Fibroblast of villous mesenchyme (primary cell): ENCODE measurements around the gene SCNN1B. TPM values are rescaled to one million over a fixed set of nuclear protein-coding genes. Genes with fewer than 3 reads are reported as not detected.
"Not testable (repeated sequence)": the region's sequence is repeated elsewhere in the genome, so short reads cannot be mapped to it uniquely, and the experiment has no call there.

Experiments used
- DNase-seq: peaks from one replicate; pipeline ENCODE4 v3.0.0-alpha.2; 2010; ENCODE audit warnings: low read depth
- H3K4me3 ChIP-seq: 2 replicates; pipeline ENCODE4 v1.5.1; 2011; ENCODE audit warnings: low read depth, mild to moderate bottlenecking, low read length
- total RNA-seq: library from RNA; depleted of rRNA; stranded (reverse); fragments of >200 nt; gene quantifications from 2 replicates; pipeline ENCODE4 v1.2.3, GENCODE V29; 2012
- TF ChIP-seq, protein P1 (sequence below): IDR thresholded peaks from 2 replicates; pipeline ENCODE4 v1.5.1; 2012; ENCODE audit warnings: low read depth, mild to moderate bottlenecking, low read length; ENCODE audit not compliant: insufficient read depth

Gene SCNN1B
- total RNA-seq, 1 donor: not detected

- no peak for DNase-seq
- TF ChIP-seq, protein P1, sequence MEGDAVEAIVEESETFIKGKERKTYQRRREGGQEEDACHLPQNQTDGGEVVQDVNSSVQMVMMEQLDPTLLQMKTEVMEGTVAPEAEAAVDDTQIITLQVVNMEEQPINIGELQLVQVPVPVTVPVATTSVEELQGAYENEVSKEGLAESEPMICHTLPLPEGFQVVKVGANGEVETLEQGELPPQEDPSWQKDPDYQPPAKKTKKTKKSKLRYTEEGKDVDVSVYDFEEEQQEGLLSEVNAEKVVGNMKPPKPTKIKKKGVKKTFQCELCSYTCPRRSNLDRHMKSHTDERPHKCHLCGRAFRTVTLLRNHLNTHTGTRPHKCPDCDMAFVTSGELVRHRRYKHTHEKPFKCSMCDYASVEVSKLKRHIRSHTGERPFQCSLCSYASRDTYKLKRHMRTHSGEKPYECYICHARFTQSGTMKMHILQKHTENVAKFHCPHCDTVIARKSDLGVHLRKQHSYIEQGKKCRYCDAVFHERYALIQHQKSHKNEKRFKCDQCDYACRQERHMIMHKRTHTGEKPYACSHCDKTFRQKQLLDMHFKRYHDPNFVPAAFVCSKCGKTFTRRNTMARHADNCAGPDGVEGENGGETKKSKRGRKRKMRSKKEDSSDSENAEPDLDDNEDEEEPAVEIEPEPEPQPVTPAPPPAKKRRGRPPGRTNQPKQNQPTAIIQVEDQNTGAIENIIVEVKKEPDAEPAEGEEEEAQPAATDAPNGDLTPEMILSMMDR: no peak
- no peak overlapping the region for H3K4me3 ChIP-seq
Measured at GRCh38 chr16:23362460-23363317, 60.6 kb downstream of the SCNN1B start.

DNA sequence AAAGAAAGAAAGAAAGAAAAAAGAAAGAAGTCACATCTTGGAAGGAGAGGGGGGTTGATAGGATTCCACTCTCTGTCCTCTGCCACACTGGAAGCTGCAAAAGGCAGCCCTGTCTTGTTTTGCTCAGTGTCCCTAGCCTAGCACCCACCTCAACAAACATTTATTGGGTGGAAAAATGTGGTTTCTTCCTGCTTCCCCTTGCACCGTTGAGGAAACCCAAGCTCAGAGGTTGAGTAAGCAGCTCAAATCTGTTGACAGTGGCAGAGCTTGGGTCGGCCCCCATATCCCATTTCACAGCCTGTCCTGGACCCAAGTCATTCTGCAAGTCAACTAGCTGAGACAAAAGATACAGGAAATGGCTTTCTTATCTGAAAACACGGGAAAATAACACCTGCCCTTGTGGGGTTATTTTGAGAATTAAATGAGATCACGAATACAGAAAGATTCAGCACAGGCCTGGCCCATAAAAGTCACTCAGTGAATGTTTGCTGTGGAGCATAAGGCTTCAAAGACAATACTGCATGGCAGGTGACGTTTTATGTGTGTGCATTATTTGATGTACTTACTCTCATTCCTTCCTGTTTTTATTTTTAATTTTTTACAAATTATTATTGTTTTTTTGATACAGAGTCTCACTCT is 63.6 kb downstream of the SCNN1B start:
- DNase-seq: no peak
- H3K4me3 ChIP-seq: no peak overlapping the region
- TF ChIP-seq, protein P1: no peak

GRCh38 chr16:23366341-23366740 is 64.2 kb downstream of the SCNN1B start:
- H3K4me3 ChIP-seq: not testable (repeated sequence)

DNA sequence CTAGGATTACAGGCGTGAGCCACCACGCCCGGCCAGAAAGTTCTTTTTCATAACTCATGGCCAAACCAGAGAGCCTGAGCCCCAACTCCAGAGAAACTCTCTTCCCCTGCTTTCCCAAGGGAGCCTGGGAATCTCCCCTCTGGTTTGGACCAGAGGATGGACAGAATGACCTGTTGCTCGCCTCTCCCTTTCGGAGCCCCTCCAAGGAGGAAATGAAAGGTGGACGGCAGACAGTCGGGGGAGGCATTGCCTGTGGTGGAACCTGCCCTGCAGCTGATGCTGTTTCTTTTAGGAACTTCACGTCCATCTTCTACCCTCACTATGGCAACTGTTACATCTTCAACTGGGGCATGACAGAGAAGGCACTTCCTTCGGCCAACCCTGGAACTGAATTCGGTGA is 65.5 kb downstream of the SCNN1B start:
- DNase-seq: no peak
- no peak overlapping the region for H3K4me3 ChIP-seq
- TF ChIP-seq, protein P1: no peak

More at GRCh38 chr16:23366341-23366740, 64.2 kb downstream of the SCNN1B start:
- DNase-seq: not testable (repeated sequence)

- H3K4me3 ChIP-seq: no peak overlapping the region
- no peak for DNase-seq
- TF ChIP-seq, protein P1: no peak
Measured at GRCh38 chr16:23367988-23368387, 65.9 kb downstream of the SCNN1B start.

- DNase-seq: no peak
- TF ChIP-seq, protein P1: no peak
- H3K4me3 ChIP-seq: no peak overlapping the region
Measured at GRCh38 chr16:23368469-23368868, 66.4 kb downstream of the SCNN1B start.

- TF ChIP-seq, protein P1: no peak
- DNase-seq: no peak
- H3K4me3 ChIP-seq: no peak overlapping the region
Measured at GRCh38 chr16:23369416-23369815, 67.3 kb downstream of the SCNN1B start.
